Mucosa of stomach (tissue), 1 donor: ENCODE measurements around the gene IPO11.

ENCODE experiments used
- H3K27me3 ChIP-seq: one replicate; pipeline ENCODE4 v1.7.0; 2013; ENCODE audit warnings: mild to moderate bottlenecking, low read length; ENCODE audit not compliant: control insufficient read depth, insufficient read depth
- H3K36me3 ChIP-seq: one replicate; pipeline ENCODE4 v1.7.0; 2013; ENCODE audit warnings: low read length; ENCODE audit not compliant: control insufficient read depth, insufficient read depth
- H3K4me1 ChIP-seq: one replicate; pipeline ENCODE4 v1.7.0; 2013; ENCODE audit warnings: mild to moderate bottlenecking, low read length; ENCODE audit not compliant: control insufficient read depth, insufficient read depth
- H3K4me3 ChIP-seq: one replicate; pipeline ENCODE4 v1.7.0; 2013; ENCODE audit warnings: low read length
- H3K9ac ChIP-seq: one replicate; pipeline ENCODE4 v1.7.0; 2013; ENCODE audit warnings: mild to moderate bottlenecking, low read length, moderate library complexity
- H3K9me3 ChIP-seq: one replicate; pipeline ENCODE4 v1.7.0; 2013; ENCODE audit warnings: mild to moderate bottlenecking, low read length, moderate library complexity; ENCODE audit not compliant: control insufficient read depth
- donor health status: Pancreatic carcinoma.

Gene IPO11

DNA sequence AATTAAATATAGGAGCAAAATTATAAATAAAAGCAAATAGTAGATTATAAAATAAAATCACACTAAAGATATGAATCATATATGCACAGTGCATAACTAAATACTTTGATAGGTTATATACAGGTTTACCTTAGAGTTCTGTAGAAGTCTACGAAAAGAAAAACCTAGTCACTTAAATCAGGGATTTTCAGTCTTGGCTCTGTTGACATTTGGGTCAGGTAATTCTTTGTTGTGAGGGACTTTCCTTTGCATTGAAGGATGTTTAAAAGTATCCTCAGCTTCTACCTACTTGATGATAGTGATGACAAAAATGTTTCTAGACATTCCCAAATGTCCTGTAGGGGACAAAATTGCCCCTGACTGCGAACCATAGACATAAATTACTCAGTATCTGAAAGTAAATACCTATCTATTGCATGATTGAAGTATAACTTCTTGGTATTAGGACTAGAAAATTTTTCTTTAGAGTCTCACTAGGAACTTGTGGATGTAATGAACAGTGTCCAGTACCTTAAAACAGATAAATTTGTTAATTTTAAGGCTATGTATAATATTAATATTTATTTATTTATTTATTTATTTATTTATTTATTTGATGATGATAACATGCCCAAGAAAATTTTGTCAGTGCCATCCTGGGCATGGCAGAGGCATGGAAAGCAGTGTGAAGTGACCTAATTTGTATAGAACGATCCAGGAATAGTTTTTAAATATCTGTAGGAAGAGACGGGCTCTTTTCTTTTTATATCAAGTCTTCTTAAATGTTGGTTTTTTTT, 122.1 kb downstream of the IPO11 start:
- H3K4me3 ChIP-seq = no peak overlapping the region
- H3K36me3 ChIP-seq = no peaks in the 10 kb centered on the region
- H3K9ac ChIP-seq = no peak overlapping the region
- H3K9me3 ChIP-seq = no peaks in the 10 kb centered on the region
- no peaks in the 10 kb centered on the region for H3K27me3 ChIP-seq
- peaks cover 4% of the 10 kb centered on the region for H3K4me1 ChIP-seq

DNA sequence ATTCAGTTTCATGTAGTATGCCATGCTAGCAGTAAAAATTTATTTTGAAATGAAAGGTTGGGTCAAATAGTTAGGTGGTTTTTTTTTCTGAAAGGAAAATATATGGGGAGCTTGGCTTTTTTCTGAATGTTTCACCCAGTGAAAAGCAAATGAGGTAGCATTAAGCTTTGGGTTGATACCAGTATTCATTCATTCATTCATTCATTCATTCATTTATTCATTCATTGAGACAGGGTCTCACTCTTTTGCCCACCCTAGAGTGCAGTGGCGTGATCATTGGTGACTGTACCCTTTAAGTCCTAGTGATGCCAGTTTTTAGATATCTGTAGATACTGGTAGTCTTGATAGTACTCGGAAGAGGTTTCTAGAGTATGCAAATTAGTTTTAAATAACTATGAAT, 123.7 kb downstream of the IPO11 start:
- H3K9ac ChIP-seq = no peak overlapping the region
- H3K9me3 ChIP-seq = no peaks in the 10 kb centered on the region
- peaks cover 4% of the 10 kb centered on the region for H3K4me1 ChIP-seq
- no peaks in the 10 kb centered on the region for H3K36me3 ChIP-seq
- H3K4me3 ChIP-seq = no peak overlapping the region
- no peaks in the 10 kb centered on the region for H3K27me3 ChIP-seq

- Histone ChIP-seq H3K9me3 (no peaks in the 10 kb centered on the region), H3K4me1 (peaks cover 4% of the 10 kb centered on the region), H3K36me3 (no peaks in the 10 kb centered on the region), H3K27me3 (no peaks in the 10 kb centered on the region), H3K9ac (no peak overlapping the region), H3K4me3 (no peak overlapping the region)
These were observed 124.2 kb downstream of the IPO11 start for GRCh38 chr5:62536783-62537182.

GRCh38 chr5:62538017-62538942, 125.7 kb downstream of the IPO11 start:
- no peak overlapping the region for H3K9ac ChIP-seq
- H3K4me1 ChIP-seq = peaks cover 4% of the 10 kb centered on the region
- no peak overlapping the region for H3K4me3 ChIP-seq
- no peaks in the 10 kb centered on the region for H3K9me3 ChIP-seq
- H3K27me3 ChIP-seq = no peaks in the 10 kb centered on the region
- no peaks in the 10 kb centered on the region for H3K36me3 ChIP-seq

GRCh38 chr5:62542720-62543119, 130.2 kb downstream of the IPO11 start:
- H3K27me3 ChIP-seq = no peaks in the 10 kb centered on the region
- H3K4me3 ChIP-seq = no peak overlapping the region
- H3K36me3 ChIP-seq = no peaks in the 10 kb centered on the region
- no peak overlapping the region for H3K9ac ChIP-seq
- peaks cover 4% of the 10 kb centered on the region for H3K4me1 ChIP-seq
- no peaks in the 10 kb centered on the region for H3K9me3 ChIP-seq

- Histone ChIP-seq H3K27me3 (no peaks in the 10 kb centered on the region), H3K9ac (no peak overlapping the region), H3K9me3 (no peaks in the 10 kb centered on the region), H3K36me3 (no peaks in the 10 kb centered on the region), H3K4me1 (no peaks in the 10 kb centered on the region), H3K4me3 (no peak overlapping the region)
These were observed 135.5 kb downstream of the IPO11 start for GRCh38 chr5:62547945-62548630.

GRCh38 chr5:62550103-62550502, 137.5 kb downstream of the IPO11 start:
- H3K4me1 ChIP-seq = no peaks in the 10 kb centered on the region
- no peaks in the 10 kb centered on the region for H3K27me3 ChIP-seq
- no peaks in the 10 kb centered on the region for H3K9me3 ChIP-seq
- no peak overlapping the region for H3K4me3 ChIP-seq
- no peak overlapping the region for H3K9ac ChIP-seq
- H3K36me3 ChIP-seq = no peaks in the 10 kb centered on the region

DNA sequence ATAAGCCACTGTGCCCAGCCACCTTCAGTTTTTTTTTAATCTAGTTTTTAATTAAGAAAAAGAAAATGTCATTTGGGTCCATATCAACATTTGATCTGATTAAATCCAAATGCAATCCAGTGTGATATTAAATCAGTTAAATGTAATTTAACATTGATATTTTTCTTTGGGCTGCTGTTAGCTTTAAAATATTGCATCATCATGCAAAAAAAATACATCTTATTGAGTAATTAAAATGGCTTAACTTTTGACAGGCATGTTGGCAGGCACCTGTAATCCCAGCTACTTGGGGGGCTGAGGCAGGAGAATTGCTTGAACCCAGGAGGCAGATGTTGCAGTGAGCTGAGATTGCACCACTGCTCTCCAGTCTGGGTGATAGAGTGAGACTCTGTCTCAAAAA, 143.4 kb downstream of the IPO11 start:
- Histone ChIP-seq H3K27me3 (no peaks in the 10 kb centered on the region), H3K9ac (no peak overlapping the region), H3K4me3 (no peak overlapping the region), H3K9me3 (no peaks in the 10 kb centered on the region), H3K4me1 (no peaks in the 10 kb centered on the region), H3K36me3 (no peaks in the 10 kb centered on the region)

- H3K4me3 ChIP-seq = no peak overlapping the region
- no peaks in the 10 kb centered on the region for H3K27me3 ChIP-seq
- H3K9me3 ChIP-seq = no peaks in the 10 kb centered on the region
- no peaks in the 10 kb centered on the region for H3K36me3 ChIP-seq
- H3K9ac ChIP-seq = no peak overlapping the region
- H3K4me1 ChIP-seq = no peaks in the 10 kb centered on the region
These were observed 146.4 kb downstream of the IPO11 start for GRCh38 chr5:62558941-62559340.

DNA sequence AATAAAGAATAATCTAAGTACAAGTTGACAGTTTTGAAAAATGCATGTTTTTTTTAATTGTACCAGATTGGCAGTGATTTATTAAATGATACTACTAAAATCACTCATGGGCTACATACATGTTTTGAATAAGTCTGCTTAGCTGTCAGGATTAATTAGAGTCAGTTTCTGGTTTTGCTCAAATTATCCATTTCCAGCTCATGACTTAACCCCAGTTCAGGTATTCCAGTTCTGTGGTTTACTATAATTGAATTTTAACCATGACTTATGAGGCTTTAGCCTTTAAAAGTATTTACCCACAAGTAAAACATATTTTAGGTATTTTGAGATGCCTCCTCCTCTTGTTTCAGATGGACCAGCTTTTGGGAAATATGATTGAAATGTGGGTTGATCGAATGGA, 148.2 kb downstream of the IPO11 start:
- no peaks in the 10 kb centered on the region for H3K9me3 ChIP-seq
- no peaks in the 10 kb centered on the region for H3K27me3 ChIP-seq
- H3K4me3 ChIP-seq = no peak overlapping the region
- H3K9ac ChIP-seq = no peak overlapping the region
- H3K4me1 ChIP-seq = no peaks in the 10 kb centered on the region
- H3K36me3 ChIP-seq = no peaks in the 10 kb centered on the region

- Histone ChIP-seq H3K4me3 (no peak overlapping the region), H3K9ac (no peak overlapping the region), H3K4me1 (no peaks in the 10 kb centered on the region), H3K27me3 (no peaks in the 10 kb centered on the region), H3K36me3 (no peaks in the 10 kb centered on the region), H3K9me3 (no peaks in the 10 kb centered on the region)
These were observed 149.3 kb downstream of the IPO11 start for GRCh38 chr5:62561896-62562295.

DNA sequence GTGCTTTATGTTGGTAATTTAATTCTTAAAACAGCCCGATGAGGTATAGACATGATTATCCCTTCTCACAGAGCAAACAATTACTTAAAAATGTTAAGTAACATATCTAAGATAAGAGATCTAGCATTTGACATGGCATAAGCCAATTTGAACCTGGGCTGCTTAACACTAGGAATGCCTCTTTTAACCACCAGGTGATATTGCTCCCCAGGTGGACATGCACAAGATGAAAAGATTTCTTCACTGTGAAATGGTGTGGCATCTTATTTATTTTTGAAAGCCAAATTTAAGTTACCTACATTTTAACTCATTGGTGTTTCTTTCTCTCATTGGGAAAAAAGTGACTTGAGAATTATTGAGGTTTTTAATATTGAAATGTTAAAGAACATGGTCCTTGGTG, 150.3 kb downstream of the IPO11 start:
- no peaks in the 10 kb centered on the region for H3K27me3 ChIP-seq
- H3K9me3 ChIP-seq = no peaks in the 10 kb centered on the region
- no peaks in the 10 kb centered on the region for H3K4me1 ChIP-seq
- H3K4me3 ChIP-seq = no peak overlapping the region
- no peaks in the 10 kb centered on the region for H3K36me3 ChIP-seq
- no peak overlapping the region for H3K9ac ChIP-seq
